OCI-LY7 (cell line): ENCODE results near the gene HIGD2A. TPM values are rescaled to one million over a fixed set of nuclear protein-coding genes. Genes with fewer than 3 reads are reported as not detected.

Experiments
- BruUV-seq: library from RNA; stranded (reverse); fragments of 400-500 nt; replicated peaks from 2 replicates; lab custom pipeline; 2021; lab: Mats Ljungman, UMichigan
- CTCF ChIA-PET: fragments of 300-600 bp; sonication (Branson Sonifier 250); formaldehyde crosslinking; loops from one replicate; lab custom pipeline; 2022; ENCODE audit warnings: antibody characterized with exemption; ENCODE audit not compliant: unreplicated experiment; lab: Charles Lee
- POLR2A ChIA-PET: fragments of 300-600 bp; sonication (Branson Sonifier 250); formaldehyde crosslinking; loops from one replicate; lab custom pipeline; 2022; ENCODE audit warnings: antibody characterized with exemption; lab: Charles Lee
- DNase-seq: peaks from one replicate; pipeline ENCODE4 v3.0.0-alpha.2; 2015; ENCODE audit warnings: low spot score
- H2AFZ ChIP-seq: fragments of 200-600 bp; sonication (generic), shearing (Covaris generic); 2 replicates; pipeline ENCODE4 v1.6.1; 2014; ENCODE audit warnings: mild to moderate bottlenecking, antibody characterized with exemption, low read length, moderate library complexity
- H3K27ac ChIP-seq: fragments of 200-600 bp; sonication (generic); 2 replicates; pipeline ENCODE4 v1.5.1; 2014; ENCODE audit warnings: mixed run types, low read depth, mild to moderate bottlenecking, moderate library complexity, low read length, inconsistent platforms; ENCODE audit not compliant: poor library complexity, severe bottlenecking
- H3K36me3 ChIP-seq: fragments of 200-600 bp; sonication (generic); 2 replicates; pipeline ENCODE4 v1.6.1; 2014; ENCODE audit warnings: mild to moderate bottlenecking, antibody characterized with exemption, low read length, moderate library complexity, mixed read lengths; ENCODE audit not compliant: insufficient read depth
- H3K4me1 ChIP-seq: fragments of 200-600 bp; sonication (generic); 2 replicates; pipeline ENCODE4 v1.5.1; 2014; ENCODE audit warnings: mild to moderate bottlenecking, low read length; ENCODE audit not compliant: insufficient read depth, poor library complexity, severe bottlenecking
- H3K4me2 ChIP-seq: fragments of 200-600 bp; sonication (generic); 2 replicates; pipeline ENCODE4 v1.6.1; 2014; ENCODE audit warnings: mild to moderate bottlenecking, low read length
- H3K4me3 ChIP-seq: fragments of 200-600 bp; sonication (generic); 2 replicates; pipeline ENCODE4 v1.5.1; 2014; ENCODE audit warnings: mild to moderate bottlenecking, low read depth, low read length; ENCODE audit not compliant: poor library complexity, severe bottlenecking
- H3K79me2 ChIP-seq: fragments of 200-600 bp; sonication (generic); 2 replicates; pipeline ENCODE4 v1.6.1; 2016; ENCODE audit warnings: low read depth, mild to moderate bottlenecking, low read length, moderate library complexity, mixed read lengths; ENCODE audit not compliant: insufficient read depth
- H3K9me2 ChIP-seq: fragments of 200-600 bp; sonication (generic); 2 replicates; pipeline ENCODE4 v1.6.1; 2016; ENCODE audit warnings: mild to moderate bottlenecking, low read length, mixed read lengths; ENCODE audit not compliant: insufficient read depth
- H3K9me3 ChIP-seq: fragments of 200-600 bp; sonication (generic); 2 replicates; pipeline ENCODE4 v1.6.1; 2014; ENCODE audit warnings: mild to moderate bottlenecking, mixed run types, low read length, mixed read lengths
- H4K20me1 ChIP-seq: fragments of 200-600 bp; sonication (generic); 2 replicates; pipeline ENCODE4 v1.6.1; 2014; ENCODE audit warnings: mild to moderate bottlenecking, antibody characterized with exemption, low read length, moderate library complexity, mixed read lengths; ENCODE audit not compliant: insufficient read depth
- EZH2phosphoT487 ChIP-seq: fragments of 200-600 bp; sonication (generic); IDR thresholded peaks from 2 replicates; pipeline ENCODE4 v1.6.1; 2018; ENCODE audit warnings: low read depth, borderline replicate concordance, mild to moderate bottlenecking, mixed run types, antibody characterized with exemption, low read length, moderate library complexity, mixed read lengths
- intact Hi-C: fragments of 100-400 bp; cut with micrococcal nuclease; formaldehyde crosslinking; loops from one replicate; pipeline ENCODE4 v1.10.0; 2022; ENCODE audit not compliant: unreplicated experiment
- total RNA-seq, 2 experiments: library from RNA; depleted of rRNA in 1 of 2; stranded (reverse); fragments of >200 nt in 1 of 2; shearing (Covaris generic) in 1 of 2; gene quantifications; 2 replicates each; pipeline ENCODE4 v1.2.3, GENCODE V29; 2014 to 2022
- TF ChIP-seq, protein P1 (sequence below): fragments of 200-600 bp; sonication (generic); conservative IDR thresholded peaks from 2 replicates; pipeline ENCODE4 v1.5.1; 2014; ENCODE audit warnings: mild to moderate bottlenecking, antibody characterized with exemption, low read length, moderate library complexity, mixed read lengths

Gene HIGD2A
- total RNA-seq, 2 experiments from 2014 or later: 145 to 223 TPM

- no peaks in the 10 kb centered on the region for H3K9me2 ChIP-seq
- no peak overlapping the region for H3K27ac ChIP-seq
- peaks cover 11% of the 10 kb centered on the region; the same call in 1 of the 2 replicates for H3K79me2 ChIP-seq
- no peak for TF ChIP-seq EZH2phosphoT487
- TF ChIP-seq, protein P1, sequence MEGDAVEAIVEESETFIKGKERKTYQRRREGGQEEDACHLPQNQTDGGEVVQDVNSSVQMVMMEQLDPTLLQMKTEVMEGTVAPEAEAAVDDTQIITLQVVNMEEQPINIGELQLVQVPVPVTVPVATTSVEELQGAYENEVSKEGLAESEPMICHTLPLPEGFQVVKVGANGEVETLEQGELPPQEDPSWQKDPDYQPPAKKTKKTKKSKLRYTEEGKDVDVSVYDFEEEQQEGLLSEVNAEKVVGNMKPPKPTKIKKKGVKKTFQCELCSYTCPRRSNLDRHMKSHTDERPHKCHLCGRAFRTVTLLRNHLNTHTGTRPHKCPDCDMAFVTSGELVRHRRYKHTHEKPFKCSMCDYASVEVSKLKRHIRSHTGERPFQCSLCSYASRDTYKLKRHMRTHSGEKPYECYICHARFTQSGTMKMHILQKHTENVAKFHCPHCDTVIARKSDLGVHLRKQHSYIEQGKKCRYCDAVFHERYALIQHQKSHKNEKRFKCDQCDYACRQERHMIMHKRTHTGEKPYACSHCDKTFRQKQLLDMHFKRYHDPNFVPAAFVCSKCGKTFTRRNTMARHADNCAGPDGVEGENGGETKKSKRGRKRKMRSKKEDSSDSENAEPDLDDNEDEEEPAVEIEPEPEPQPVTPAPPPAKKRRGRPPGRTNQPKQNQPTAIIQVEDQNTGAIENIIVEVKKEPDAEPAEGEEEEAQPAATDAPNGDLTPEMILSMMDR: no peak
- CTCF ChIA-PET: no interaction called here
- POLR2A ChIA-PET: interaction anchor here (0.5 to 0.7 kb wide), 3 partner anchors 28 to 124 kb away, joined by 3 read pairs; no protein-coding TSS in a partner anchor
- no peak for DNase-seq
- no peak overlapping the region for H3K4me3 ChIP-seq
- intact Hi-C loops: no loop called here
- no peaks in the 10 kb centered on the region for H4K20me1 ChIP-seq
- no peak overlapping the region for H2AFZ ChIP-seq
- H3K9me3 ChIP-seq: peaks cover 13% of the 10 kb centered on the region
- peaks cover 19% of the 10 kb centered on the region for H3K4me1 ChIP-seq
- no peaks in the 10 kb centered on the region for H3K36me3 ChIP-seq
- no peak overlapping the region for H3K4me2 ChIP-seq
- BruUV-seq: no TSS peak
Measured at GRCh38 chr5:176418251-176418650, 29.7 kb downstream of the HIGD2A start.

DNA sequence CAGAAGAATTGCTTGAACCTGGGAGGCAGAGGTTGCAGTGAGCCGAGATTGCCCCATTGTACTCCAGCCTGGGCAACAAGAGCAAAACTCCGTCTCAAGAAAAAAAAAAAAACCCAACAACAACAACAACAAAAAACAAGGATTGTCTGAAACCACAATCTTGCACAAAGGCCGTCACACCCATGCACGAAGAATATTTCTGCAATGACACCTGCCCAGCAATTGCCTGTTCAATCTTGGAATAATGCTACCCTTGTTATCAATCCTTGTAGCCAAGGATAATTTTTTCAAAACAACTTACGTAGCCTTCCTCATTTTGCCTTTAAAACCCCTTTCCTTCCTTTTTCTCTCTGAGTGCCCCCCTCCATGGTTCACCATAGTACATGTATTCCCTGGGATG is 31.5 kb downstream of the HIGD2A start:
- Histone ChIP-seq H3K9me2 (no peaks in the 10 kb centered on the region), H3K79me2 (peaks cover 8% of the 10 kb centered on the region; the same call in 1 of the 2 replicates), H2AFZ (no peak overlapping the region), H3K9me3 (peaks cover 17% of the 10 kb centered on the region), H3K4me2 (no peak overlapping the region), H4K20me1 (no peaks in the 10 kb centered on the region), H3K4me1 (peaks cover 15% of the 10 kb centered on the region), H3K4me3 (no peak overlapping the region), H3K36me3 (no peaks in the 10 kb centered on the region), H3K27ac (no peak overlapping the region)
- BruUV-seq: no TSS peak
- ChIA-PET CTCF (no interaction called here), POLR2A (no interaction called here)
- TF ChIP-seq, protein P1: no peak
- no peak for TF ChIP-seq EZH2phosphoT487
- intact Hi-C loops: no loop called here
- DNase-seq: no peak

DNA sequence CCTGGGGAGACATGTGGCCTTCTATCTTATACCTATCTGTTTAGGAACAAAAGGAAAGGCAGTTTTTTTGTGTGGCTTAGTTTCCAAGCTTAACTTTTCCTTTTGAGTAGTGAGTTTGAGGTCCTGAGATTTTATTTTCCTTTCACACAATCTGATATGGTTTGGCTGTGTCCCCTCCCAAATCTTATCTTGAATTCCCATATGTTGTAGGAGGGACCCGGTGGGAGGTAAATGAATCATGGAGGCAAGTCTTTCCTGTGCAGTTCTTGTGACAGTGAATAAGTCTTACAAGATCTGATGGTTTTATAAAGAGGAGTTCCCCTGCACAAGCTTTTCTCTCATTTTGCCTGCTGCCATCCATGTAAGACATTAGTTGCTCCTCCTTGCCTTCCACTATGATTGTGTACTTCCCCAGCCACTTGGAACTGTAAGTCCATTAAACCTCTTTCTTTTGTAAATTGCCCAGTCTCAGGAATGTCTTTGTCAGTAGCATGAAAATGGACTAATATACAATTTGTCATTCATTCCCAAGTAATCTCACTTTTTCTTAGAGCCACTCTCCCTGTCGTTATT is 32.5 kb downstream of the HIGD2A start:
- no peak overlapping the region for H2AFZ ChIP-seq
- intact Hi-C loops: no loop called here
- DNase-seq: no peak

More for the DNA sequence above, 32.5 kb downstream of the HIGD2A start:
- no TSS peak for BruUV-seq
- H3K9me2 ChIP-seq: no peaks in the 10 kb centered on the region
- no peak overlapping the region for H3K4me3 ChIP-seq
- no peak overlapping the region for H3K27ac ChIP-seq
- H3K36me3 ChIP-seq: no peaks in the 10 kb centered on the region
- ChIA-PET CTCF (interaction anchor here (0.6 kb wide), 1 partner anchor 294 kb away, joined by 3 read pairs; no protein-coding TSS in a partner anchor), POLR2A (interaction anchor here (0.6 kb wide), 3 partner anchors 47 to 387 kb away, joined by 3 to 7 read pairs (median 4); no protein-coding TSS in a partner anchor)
- H3K4me2 ChIP-seq: no peak overlapping the region
- no peak for TF ChIP-seq EZH2phosphoT487
- TF ChIP-seq, protein P1: no peak
- H3K79me2 ChIP-seq: no peaks in the 10 kb centered on the region
- peaks cover 7% of the 10 kb centered on the region for H3K4me1 ChIP-seq
- peaks cover 27% of the 10 kb centered on the region for H3K9me3 ChIP-seq
- H4K20me1 ChIP-seq: no peaks in the 10 kb centered on the region
